T-helper 2 cell treated with Interferon-gamma antibody and Interleukin-4, amounts not matched to agents 5 μg/mL and 100 μg/mL, for 36 hours (primary cell): ENCODE measurements around the gene SLC17A5.
"Not testable (repeated sequence)": the region's sequence is repeated elsewhere in the genome, so short reads cannot be mapped to it uniquely, and the experiment has no call there.

Experiments used
- DNase-seq: peaks from one replicate; pipeline ENCODE4 v3.0.0; 2021; ENCODE audit warnings: low spot score
- H3K27ac Mint-ChIP-seq: one replicate; pipeline ENCODE4 v1.8.0; 2021; ENCODE audit warnings: mild to moderate bottlenecking, mixed read lengths
- H3K27me3 Mint-ChIP-seq: one replicate; pipeline ENCODE4 v1.8.0; 2021; ENCODE audit warnings: low read depth, mixed read lengths
- H3K36me3 Mint-ChIP-seq: one replicate; pipeline ENCODE4 v1.8.0; 2021; ENCODE audit warnings: low read depth, mixed read lengths
- H3K4me1 Mint-ChIP-seq: one replicate; pipeline ENCODE4 v1.8.0; 2021; ENCODE audit warnings: low read depth, mixed read lengths
- H3K4me3 Mint-ChIP-seq: one replicate; pipeline ENCODE4 v1.8.0; 2022; ENCODE audit warnings: mild to moderate bottlenecking, moderate library complexity, mixed read lengths
- H3K9me3 Mint-ChIP-seq: one replicate; pipeline ENCODE4 v1.8.0; 2021; ENCODE audit warnings: mixed read lengths

SLC17A5 gene, protein sequence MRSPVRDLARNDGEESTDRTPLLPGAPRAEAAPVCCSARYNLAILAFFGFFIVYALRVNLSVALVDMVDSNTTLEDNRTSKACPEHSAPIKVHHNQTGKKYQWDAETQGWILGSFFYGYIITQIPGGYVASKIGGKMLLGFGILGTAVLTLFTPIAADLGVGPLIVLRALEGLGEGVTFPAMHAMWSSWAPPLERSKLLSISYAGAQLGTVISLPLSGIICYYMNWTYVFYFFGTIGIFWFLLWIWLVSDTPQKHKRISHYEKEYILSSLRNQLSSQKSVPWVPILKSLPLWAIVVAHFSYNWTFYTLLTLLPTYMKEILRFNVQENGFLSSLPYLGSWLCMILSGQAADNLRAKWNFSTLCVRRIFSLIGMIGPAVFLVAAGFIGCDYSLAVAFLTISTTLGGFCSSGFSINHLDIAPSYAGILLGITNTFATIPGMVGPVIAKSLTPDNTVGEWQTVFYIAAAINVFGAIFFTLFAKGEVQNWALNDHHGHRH

GRCh38 chr6:73653571-73654424 lies at the start of gene SLC17A5:
TSS of gene SLC17A5 (minus strand) at chr6:73653992. CDS start at chr6:73653886, 106 bp downstream.
- peak within 1 kb of the TSS; percentile 96 for H3K27ac Mint-ChIP-seq
- H3K9me3 Mint-ChIP-seq = no peaks in the 10 kb centered on the region
- peaks cover 7% of the 10 kb centered on the region for H3K36me3 Mint-ChIP-seq
- no peaks in the 10 kb centered on the region for H3K27me3 Mint-ChIP-seq
- H3K4me3 Mint-ChIP-seq = peak within 1 kb of the TSS; percentile 98
- H3K4me1 Mint-ChIP-seq = peaks cover 28% of the 10 kb centered on the region
- DNase-seq = peak; percentile 86

DNA sequence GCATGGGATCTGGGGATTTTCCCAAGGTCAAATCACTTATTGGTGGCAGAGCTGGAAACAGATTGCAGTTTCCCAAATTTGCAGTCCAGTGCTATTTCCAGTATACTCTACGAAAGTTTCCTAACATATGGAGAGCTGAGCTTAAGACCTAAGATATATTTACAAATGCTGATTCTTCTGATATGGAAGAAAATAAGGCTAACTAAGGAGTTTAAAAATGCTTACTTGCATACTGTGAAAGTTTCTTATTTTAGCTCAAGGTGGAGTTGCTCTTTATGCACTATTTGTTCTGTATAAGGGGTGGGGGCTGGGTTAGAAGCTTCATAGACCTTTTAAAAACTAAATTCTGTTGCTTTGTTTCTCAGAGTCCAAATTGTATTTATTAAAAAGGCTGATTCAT lies 49.7 kb upstream of the SLC17A5 start:
- Mint-ChIP-seq H3K27me3 (no peaks in the 10 kb centered on the region), H3K36me3 (peaks cover 42% of the 10 kb centered on the region)

GRCh38 chr6:73702444-73702843 lies 48.7 kb upstream of the SLC17A5 start:
- Mint-ChIP-seq H3K27me3 (no peaks in the 10 kb centered on the region), H3K4me3 (no peak overlapping the region), H3K4me1 (peaks cover 32% of the 10 kb centered on the region), H3K9me3 (no peaks in the 10 kb centered on the region), H3K27ac (no peak overlapping the region), H3K36me3 (peaks cover 46% of the 10 kb centered on the region)
- no peak for DNase-seq

More for the DNA sequence above, 49.7 kb upstream of the SLC17A5 start:
- Mint-ChIP-seq H3K4me1 (peaks cover 25% of the 10 kb centered on the region), H3K27ac (no peak overlapping the region), H3K4me3 (no peak overlapping the region), H3K9me3 (no peaks in the 10 kb centered on the region)
- DNase-seq = no peak

DNA sequence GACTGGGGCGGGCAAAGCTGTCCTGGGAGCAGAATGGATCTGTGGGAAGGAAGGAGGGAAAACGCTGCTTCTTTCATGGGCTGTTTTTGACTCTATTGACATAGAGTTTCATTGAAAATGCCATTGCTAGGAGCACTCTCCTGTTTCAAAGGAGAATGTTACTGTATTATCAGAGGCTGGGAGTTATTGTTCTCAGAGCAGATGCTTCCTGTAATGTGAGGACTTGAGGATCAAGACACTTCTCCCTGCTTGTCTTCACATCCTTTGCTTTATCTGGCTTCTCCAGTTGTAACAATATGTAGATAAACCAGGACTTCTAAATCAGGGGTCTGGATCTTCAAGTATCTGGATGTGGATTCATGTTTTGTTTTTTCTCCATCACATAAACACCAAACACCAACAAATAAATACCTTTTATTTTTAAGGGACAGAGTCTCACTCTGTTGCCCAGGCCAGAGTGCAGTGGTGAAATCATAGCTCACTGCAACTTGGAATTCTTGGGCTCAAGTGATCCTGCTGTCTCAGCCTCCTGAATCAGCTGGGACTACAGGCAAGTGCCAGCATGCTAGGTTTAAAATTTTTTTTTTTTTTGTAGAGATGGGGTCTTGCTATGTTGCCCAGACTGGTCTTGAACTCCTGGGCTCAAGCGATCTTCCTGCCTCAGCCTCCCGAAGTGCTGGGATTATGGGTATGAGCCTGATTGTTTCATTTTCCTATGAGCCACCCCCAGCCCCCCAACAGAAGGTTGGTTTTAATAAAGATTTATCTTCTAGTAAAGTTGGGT lies 46.1 kb upstream of the SLC17A5 start:
- peaks cover 49% of the 10 kb centered on the region for H3K36me3 Mint-ChIP-seq
- DNase-seq = no peak
- H3K9me3 Mint-ChIP-seq = no peaks in the 10 kb centered on the region
- H3K4me1 Mint-ChIP-seq = peaks cover 48% of the 10 kb centered on the region
- no peak overlapping the region for H3K4me3 Mint-ChIP-seq
- H3K27me3 Mint-ChIP-seq = no peaks in the 10 kb centered on the region
- no peak overlapping the region for H3K27ac Mint-ChIP-seq

DNA sequence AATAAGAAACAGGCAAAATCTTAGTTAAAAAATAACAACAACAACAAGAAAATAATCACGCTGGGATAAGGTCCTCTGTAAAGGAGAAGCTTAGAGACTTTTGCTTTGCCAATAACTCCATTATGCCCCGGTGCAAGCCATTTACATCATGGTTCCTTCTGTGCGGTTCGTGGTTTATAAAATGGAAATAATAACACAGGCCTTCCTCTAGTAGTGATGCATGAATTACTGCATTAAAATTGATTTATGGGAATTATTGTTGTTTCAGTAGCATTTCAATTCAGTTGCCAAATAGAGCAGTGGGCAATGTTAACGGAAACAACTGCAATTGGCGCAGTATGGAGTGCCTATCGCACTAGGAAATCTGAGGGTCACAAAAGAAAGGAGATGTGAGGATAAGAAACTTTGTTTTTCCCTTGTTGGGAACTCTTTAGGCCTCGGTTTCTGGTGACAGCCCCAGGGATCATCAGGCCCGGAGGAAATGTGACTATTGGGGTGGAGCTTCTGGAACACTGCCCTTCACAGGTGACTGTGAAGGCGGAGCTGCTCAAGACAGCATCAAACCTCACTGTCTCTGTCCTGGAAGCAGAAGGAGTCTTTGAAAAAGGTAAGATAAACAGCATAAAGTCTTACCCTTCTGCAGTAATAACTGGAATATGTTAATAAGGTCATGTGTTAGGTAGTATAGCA lies 43.3 kb upstream of the SLC17A5 start:
- peak overlapping the region; percentile 94 for H3K27ac Mint-ChIP-seq
- peaks cover 8% of the 10 kb centered on the region for H3K9me3 Mint-ChIP-seq
- no peaks in the 10 kb centered on the region for H3K27me3 Mint-ChIP-seq

GRCh38 chr6:73695619-73696421 lies 42.0 kb upstream of the SLC17A5 start, which contains the start of gene CD109:
TSS of gene CD109 (plus strand) at chr6:73696203. CDS start at chr6:73696216, 13 bp downstream.
- peak within 1 kb of the TSS; percentile 85 for H3K4me3 Mint-ChIP-seq
- H3K4me1 Mint-ChIP-seq = peaks cover 44% of the 10 kb centered on the region
- H3K36me3 Mint-ChIP-seq = peaks cover 30% of the 10 kb centered on the region
- peaks cover 8% of the 10 kb centered on the region for H3K9me3 Mint-ChIP-seq
- H3K27me3 Mint-ChIP-seq = peaks cover 2% of the 10 kb centered on the region
- H3K27ac Mint-ChIP-seq = peak within 1 kb of the TSS; percentile 98
- peak; percentile 83 for DNase-seq

More for the DNA sequence above, 43.3 kb upstream of the SLC17A5 start:
- H3K4me1 Mint-ChIP-seq = peaks cover 50% of the 10 kb centered on the region
- H3K4me3 Mint-ChIP-seq = peak overlapping the region; percentile 85
- peaks cover 35% of the 10 kb centered on the region for H3K36me3 Mint-ChIP-seq
- DNase-seq = no peak

GRCh38 chr6:73694711-73695411 lies 41.1 kb upstream of the SLC17A5 start:
- Mint-ChIP-seq H3K9me3 (peaks cover 8% of the 10 kb centered on the region), H3K27me3 (peaks cover 3% of the 10 kb centered on the region), H3K36me3 (peaks cover 27% of the 10 kb centered on the region), H3K27ac (peak overlapping the region; percentile 98), H3K4me3 (peak overlapping the region; percentile 85), H3K4me1 (peaks cover 40% of the 10 kb centered on the region)
- peak; percentile 30 for DNase-seq

- Mint-ChIP-seq H3K27me3 (peaks cover 22% of the 10 kb centered on the region), H3K36me3 (peaks cover 4% of the 10 kb centered on the region), H3K4me1 (peaks cover 17% of the 10 kb centered on the region), H3K9me3 (peaks cover 8% of the 10 kb centered on the region), H3K27ac (no peak overlapping the region), H3K4me3 (no peak overlapping the region)
- no peak for DNase-seq
Measured at GRCh38 chr6:73691512-73691911, 37.7 kb upstream of the SLC17A5 start.

- peaks cover 32% of the 10 kb centered on the region for H3K27me3 Mint-ChIP-seq
- no peak overlapping the region for H3K4me3 Mint-ChIP-seq
- peaks cover 8% of the 10 kb centered on the region for H3K9me3 Mint-ChIP-seq
- no peak overlapping the region for H3K27ac Mint-ChIP-seq
- DNase-seq = no peak
- H3K36me3 Mint-ChIP-seq = peaks cover 4% of the 10 kb centered on the region
- peaks cover 9% of the 10 kb centered on the region for H3K4me1 Mint-ChIP-seq
Measured at GRCh38 chr6:73690056-73690455, 36.3 kb upstream of the SLC17A5 start.

GRCh38 chr6:73688351-73688750 lies 34.6 kb upstream of the SLC17A5 start:
- H3K4me3 Mint-ChIP-seq = no peak overlapping the region
- peaks cover 20% of the 10 kb centered on the region for H3K9me3 Mint-ChIP-seq
- no peak overlapping the region for H3K27ac Mint-ChIP-seq
- peaks cover 37% of the 10 kb centered on the region for H3K27me3 Mint-ChIP-seq
- no peak for DNase-seq
- H3K4me1 Mint-ChIP-seq = no peaks in the 10 kb centered on the region
- peaks cover 1% of the 10 kb centered on the region for H3K36me3 Mint-ChIP-seq

DNA sequence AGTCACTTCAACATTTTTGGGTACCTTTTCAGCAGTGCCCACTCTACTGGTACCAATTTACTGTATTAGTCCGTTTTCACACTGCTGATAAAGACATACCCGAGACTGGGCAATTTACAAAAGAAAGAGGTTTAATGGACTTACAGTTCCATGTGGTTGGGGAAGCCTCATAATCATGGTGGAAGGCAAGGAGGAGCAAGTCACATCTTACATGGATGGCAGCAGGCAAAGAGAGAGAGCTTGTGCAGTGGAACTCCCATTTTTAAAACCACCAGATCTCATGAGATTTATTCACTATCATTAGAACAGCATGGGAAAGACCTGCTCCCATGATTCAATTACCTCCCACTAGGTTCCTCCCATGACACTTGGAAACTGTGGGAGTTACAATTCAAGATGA lies 29.8 kb upstream of the SLC17A5 start:
- peaks cover 32% of the 10 kb centered on the region for H3K27me3 Mint-ChIP-seq
- peaks cover 20% of the 10 kb centered on the region for H3K9me3 Mint-ChIP-seq
- not testable (repeated sequence) for H3K27ac Mint-ChIP-seq, H3K4me1 Mint-ChIP-seq, DNase-seq, H3K4me3 Mint-ChIP-seq, H3K36me3 Mint-ChIP-seq
